Naive thymus-derived CD8-positive, alpha-beta T cell (primary cell): ENCODE results near the gene ADAM8. TPM values are rescaled to one million over a fixed set of nuclear protein-coding genes. Genes with fewer than 3 reads are reported as not detected.
"Not testable (repeated sequence)": the region's sequence is repeated elsewhere in the genome, so short reads cannot be mapped to it uniquely, and the experiment has no call there.

Experiments used
- ATAC-seq, 2 donors: fragments of 150-1000 bp; cut with Tn5 transposase in 1 of 2; sonication (Bioruptor Pico), chemical (Tn5 transposase) in 1 of 2; 1 replicate in 1 of 2; 2 replicates in 1 of 2; pipeline ENCODE4 v1.10.0; 2021; ENCODE audit warnings: mild to moderate bottlenecking in 2 of 2, moderate library complexity in 2 of 2
- POLR2A ChIA-PET: fragments of 350-600 bp; sonication (Branson Sonifier 250); formaldehyde crosslinking; loops from one replicate; lab custom pipeline; 2021; ENCODE audit warnings: antibody characterized with exemption; lab: Charles Lee
- DNase-seq, 10 donors: peaks; one replicate each; pipeline versions ENCODE4 v3.0.0 to v3.0.0-alpha.2; 2020 to 2022
- H3K27ac Mint-ChIP-seq, 10 donors: one replicate each; pipeline ENCODE4 v1.8.0; 2020 to 2022; ENCODE audit warnings: mild to moderate bottlenecking in 10 of 10, mixed read lengths in 10 of 10, moderate library complexity in 4 of 10, inconsistent platforms in 1 of 10
- H3K27me3 Mint-ChIP-seq, 5 donors: one replicate each; pipeline ENCODE4 v1.8.0; 2021 to 2022; ENCODE audit warnings: mixed read lengths in 5 of 5
- H3K36me3 Mint-ChIP-seq, 3 donors: one replicate each; pipeline ENCODE4 v1.8.0; 2020 to 2022; ENCODE audit warnings: mixed read lengths in 3 of 3, mild to moderate bottlenecking in 2 of 3, inconsistent platforms in 1 of 3
- H3K4me1 Mint-ChIP-seq, 4 donors: one replicate each; pipeline ENCODE4 v1.8.0; 2021 to 2022; ENCODE audit warnings: mixed read lengths in 4 of 4
- H3K4me3 Mint-ChIP-seq, 10 donors: one replicate each; pipeline ENCODE4 v1.8.0; 2020 to 2022; ENCODE audit warnings: mild to moderate bottlenecking in 10 of 10, mixed read lengths in 10 of 10, moderate library complexity in 6 of 10, inconsistent platforms in 1 of 10
- H3K9me3 Mint-ChIP-seq, 9 donors: one replicate each; pipeline ENCODE4 v1.8.0; 2020 to 2022; ENCODE audit warnings: mixed read lengths in 9 of 9, mild to moderate bottlenecking in 3 of 9, inconsistent platforms in 1 of 9, moderate library complexity in 1 of 9
- polyA plus RNA-seq, 3 donors: library from polyadenylated mRNA; unstranded; fragments of 300-500 nt; fragmentation: Illumina TruSeq; gene quantifications; one replicate each; pipeline ENCODE4 v1.2.3, GENCODE V29; 2021
- total RNA-seq, 8 experiments: library from RNA in 2 of 8; stranded (reverse) in 2 of 8; gene quantifications; one replicate each; pipeline ENCODE4 v1.2.3 and lab custom pipeline; 2021 to 2026

Gene ADAM8
- 1 to 10 TPM; 8.5 to 9.4 TPM for total RNA-seq
- 10 to 100 TPM in 1 of 3 donors, 1 to 10 TPM in 2; 7.8 to 28.4 (median 9.5) TPM for polyA plus RNA-seq
- total RNA-seq (lab: John Stamatoyannopoulos, UW): 17.1 to 41.2 (median 32.2) reads per million in 6 experiments

DNA sequence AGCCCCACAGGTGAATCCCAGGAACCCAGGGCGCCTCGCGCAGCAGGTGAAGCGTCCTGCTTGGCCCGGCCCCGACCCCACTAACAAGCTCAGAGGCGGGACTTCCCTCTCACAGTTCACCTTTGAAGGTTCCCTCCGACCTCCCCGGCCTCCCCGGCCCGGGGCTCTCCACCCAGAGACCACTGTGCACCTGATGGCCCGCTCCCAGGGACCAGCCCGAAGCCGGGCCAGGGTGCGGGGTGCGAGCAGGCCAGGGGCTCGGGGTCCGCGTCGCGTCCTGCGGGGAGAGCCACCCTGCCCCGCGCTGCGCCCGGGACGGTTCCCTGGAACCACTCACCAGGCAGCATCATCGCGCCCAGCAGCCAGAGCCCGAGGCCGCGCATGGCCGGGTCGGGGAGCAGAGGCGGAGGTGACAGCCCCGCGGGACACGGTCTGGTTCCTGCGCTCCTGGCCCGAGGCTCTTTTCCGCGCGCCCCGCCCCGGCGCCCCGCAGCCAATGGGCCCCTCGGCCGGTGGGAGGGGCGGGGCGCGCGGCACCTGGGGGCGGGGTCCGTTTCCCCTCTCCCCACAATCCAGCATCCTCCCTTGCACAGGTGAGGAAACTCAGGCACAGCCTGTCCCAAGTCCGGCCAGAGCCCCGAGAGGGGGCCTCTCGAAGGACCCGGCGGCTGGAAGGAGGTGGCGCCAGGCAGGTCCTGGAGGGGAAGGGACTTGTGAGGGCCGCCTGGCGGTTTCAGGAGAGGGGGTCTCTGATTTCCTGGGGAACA, at the start of gene ADAM8:
Gene ADAM8 (minus strand): TSS at position 434 of the 767 bp plus-strand sequence. CDS start 51 bp downstream, at position 383.
- peaks cover 0 to 2% (median 0%) of the 10 kb centered on the region in 3 donors for H3K36me3 Mint-ChIP-seq
- POLR2A ChIA-PET: interaction anchor here (0.6 to 5.3 kb wide), 6 partner anchors 13 to 187 kb away, joined by 3 to 39 read pairs (median 5); partner anchors contain the start of genes TUBGCP2 and ZNF511

DNA sequence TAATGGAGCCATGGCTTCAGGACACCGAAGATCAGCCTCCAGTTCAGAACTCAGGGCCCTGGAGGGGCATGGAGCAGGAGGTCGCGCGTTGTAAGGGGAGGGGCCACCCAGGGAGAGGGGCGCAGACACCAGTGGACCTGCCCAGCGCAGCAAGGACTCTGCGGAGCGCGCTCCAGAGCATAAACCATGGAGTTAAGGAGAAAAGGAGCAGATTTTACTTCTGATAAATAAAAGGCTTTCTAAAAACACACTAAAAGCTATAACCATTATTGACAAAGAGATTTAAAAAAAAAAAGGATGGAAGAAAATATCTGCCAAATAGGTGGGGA, 49.5 kb upstream of the ADAM8 start:
- H3K4me3 Mint-ChIP-seq: peak overlapping the region; percentile 14 to 88 (median 52)
- DNase-seq: no peak
- peaks cover 7 to 21% (median 15%) of the 10 kb centered on the region in 4 donors for H3K4me1 Mint-ChIP-seq
- POLR2A ChIA-PET: interaction anchor here (1.5 kb wide), 1 partner anchor 10 kb away, joined by 5 read pairs; no protein-coding TSS in a partner anchor
- H3K27me3 Mint-ChIP-seq: peaks cover 6 to 42% (median 22%) of the 10 kb centered on the region in 5 donors
- H3K36me3 Mint-ChIP-seq: no peaks in the 10 kb centered on the region
- no peaks in the 10 kb centered on the region for H3K9me3 Mint-ChIP-seq
- ATAC-seq: no peak
- no peak overlapping the region for H3K27ac Mint-ChIP-seq

More for the DNA sequence above, at the start of gene ADAM8:
- peak within 1 kb of the TSS; percentile 79 to 88 (median 85) for H3K4me3 Mint-ChIP-seq
- ATAC-seq (peak; percentile 29 to 53), DNase-seq (peak in 9 of 10 donors; percentile 33 to 71 (median 47))
- no peaks in the 10 kb centered on the region for H3K27me3 Mint-ChIP-seq
- peak within 1 kb of the TSS; percentile 43 to 99 (median 90) for H3K27ac Mint-ChIP-seq
- H3K9me3 Mint-ChIP-seq: no peaks in the 10 kb centered on the region
- H3K4me1 Mint-ChIP-seq: peaks cover 4 to 45% (median 34%) of the 10 kb centered on the region in 4 donors

DNA sequence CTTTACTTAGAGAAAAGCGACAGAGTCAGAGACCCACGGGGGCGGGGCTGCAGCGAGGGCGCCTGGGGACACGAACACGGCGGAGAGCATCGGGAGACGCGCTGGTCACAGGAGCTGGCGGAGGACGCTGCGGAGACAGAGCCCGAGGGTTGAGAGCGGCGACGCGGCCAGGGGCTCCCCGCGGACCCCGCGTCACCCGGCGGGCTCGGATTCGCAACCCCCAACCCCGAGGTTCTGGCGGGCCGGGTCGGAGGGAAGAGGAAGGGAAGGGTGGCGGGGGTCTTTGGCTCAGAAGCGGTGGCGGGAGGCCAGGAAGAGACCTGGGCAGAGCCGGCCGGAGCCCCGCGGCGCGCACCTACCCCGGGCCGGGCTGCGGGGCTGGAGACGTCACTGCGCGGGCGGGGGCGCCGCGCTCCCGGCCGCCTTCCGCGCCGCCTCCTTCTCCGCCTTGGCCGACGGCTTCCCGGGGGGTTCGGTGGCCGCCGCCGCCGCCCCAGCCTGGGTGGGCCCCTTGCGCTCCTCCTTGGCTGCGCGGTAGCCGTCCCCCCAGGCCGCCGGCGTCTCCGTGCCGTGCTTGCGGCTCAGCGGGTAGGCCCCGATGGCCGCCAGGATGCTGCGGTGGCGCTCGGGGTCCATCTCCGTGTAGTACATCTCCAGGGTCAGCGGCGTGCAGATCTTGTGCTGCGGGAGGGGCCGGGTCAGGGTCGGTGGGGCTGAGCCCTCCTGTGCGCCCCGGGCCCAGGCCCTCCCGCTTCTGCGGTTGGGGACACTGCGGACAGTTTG, 49.0 kb upstream of the ADAM8 start:
- H3K27me3 Mint-ChIP-seq: peaks cover 6 to 43% (median 18%) of the 10 kb centered on the region in 5 donors
- POLR2A ChIA-PET: interaction anchor here (1.5 kb wide), 1 partner anchor 10 kb away, joined by 5 read pairs; no protein-coding TSS in a partner anchor

DNA sequence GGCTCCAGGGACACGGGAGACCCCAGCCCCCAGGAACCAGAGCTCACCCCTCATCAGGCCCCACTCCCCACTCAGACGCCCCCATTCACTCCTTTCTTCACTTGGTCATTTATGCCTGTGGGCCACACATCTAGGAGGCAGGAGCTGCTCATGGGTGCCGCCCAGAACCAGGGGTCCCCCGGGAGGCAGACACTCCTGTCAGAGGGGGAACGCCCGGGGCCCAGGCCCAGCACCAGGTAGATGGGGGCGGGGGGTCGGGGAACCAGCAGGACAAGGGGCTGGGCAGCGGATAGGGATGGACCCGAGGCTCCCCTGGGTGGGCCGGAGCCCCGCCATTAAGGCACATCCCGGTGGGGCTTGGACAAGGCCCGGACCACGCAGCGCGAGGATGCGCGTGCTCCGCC, 48.2 kb upstream of the ADAM8 start:
- Mint-ChIP-seq H3K4me3 (peak overlapping the region in 7 of 10 donors; percentile 29 to 90 (median 48)), H3K27me3 (peaks cover 6 to 51% (median 23%) of the 10 kb centered on the region in 5 donors), H3K36me3 (no peaks in the 10 kb centered on the region), H3K9me3 (peaks cover 0 to 3% (median 0%) of the 10 kb centered on the region in 9 donors), H3K27ac (peak overlapping the region in 2 of 10 donors; percentile 39 to 75), H3K4me1 (peaks cover 9 to 19% (median 13%) of the 10 kb centered on the region in 4 donors)
- no peak for ATAC-seq
- DNase-seq: peak in 1 of 10 donors; percentile 53
- POLR2A ChIA-PET: interaction anchor here (1.1 kb wide), 1 partner anchor 15 kb away, joined by 3 read pairs; no protein-coding TSS in a partner anchor

More for the DNA sequence above, 49.0 kb upstream of the ADAM8 start:
- Mint-ChIP-seq H3K36me3 (no peaks in the 10 kb centered on the region), H3K4me1 (peaks cover 7 to 21% (median 15%) of the 10 kb centered on the region in 4 donors), H3K4me3 (peak overlapping the region; percentile 76 to 90 (median 82)), H3K9me3 (no peaks in the 10 kb centered on the region), H3K27ac (peak overlapping the region in 6 of 10 donors; percentile 9 to 75 (median 58))
- ATAC-seq (peak; percentile 14 to 37), DNase-seq (peak in 5 of 10 donors; percentile 22 to 65 (median 32))

- POLR2A ChIA-PET: interaction anchor here (1.1 kb wide), 1 partner anchor 14 kb away, joined by 3 read pairs; no protein-coding TSS in a partner anchor
- ATAC-seq: peak; percentile 68 to 91
- peak overlapping the region in 1 of 10 donors; percentile 88 for H3K4me3 Mint-ChIP-seq
Measured at GRCh38 chr10:133324198-133324792, 47.6 kb upstream of the ADAM8 start.

GRCh38 chr10:133322064-133322709, 45.5 kb upstream of the ADAM8 start:
- H3K9me3 Mint-ChIP-seq, H3K27ac Mint-ChIP-seq, DNase-seq, ATAC-seq, POLR2A ChIA-PET, H3K36me3 Mint-ChIP-seq: not testable (repeated sequence)
- peaks cover 5 to 44% (median 18%) of the 10 kb centered on the region in 5 donors for H3K27me3 Mint-ChIP-seq
- peak overlapping the region in 1 of 10 donors; percentile 49 for H3K4me3 Mint-ChIP-seq
- peaks cover 10 to 27% (median 14%) of the 10 kb centered on the region in 4 donors for H3K4me1 Mint-ChIP-seq

More at GRCh38 chr10:133324198-133324792, 47.6 kb upstream of the ADAM8 start:
- DNase-seq: peak in 9 of 10 donors; percentile 48 to 81 (median 64)
- peaks cover 0 to 3% (median 0%) of the 10 kb centered on the region in 9 donors for H3K9me3 Mint-ChIP-seq
- H3K4me1 Mint-ChIP-seq: peaks cover 10 to 18% (median 11%) of the 10 kb centered on the region in 4 donors
- H3K36me3 Mint-ChIP-seq: no peaks in the 10 kb centered on the region
- H3K27me3 Mint-ChIP-seq: peaks cover 4 to 51% (median 21%) of the 10 kb centered on the region in 5 donors
- H3K27ac Mint-ChIP-seq: no peak overlapping the region

DNA sequence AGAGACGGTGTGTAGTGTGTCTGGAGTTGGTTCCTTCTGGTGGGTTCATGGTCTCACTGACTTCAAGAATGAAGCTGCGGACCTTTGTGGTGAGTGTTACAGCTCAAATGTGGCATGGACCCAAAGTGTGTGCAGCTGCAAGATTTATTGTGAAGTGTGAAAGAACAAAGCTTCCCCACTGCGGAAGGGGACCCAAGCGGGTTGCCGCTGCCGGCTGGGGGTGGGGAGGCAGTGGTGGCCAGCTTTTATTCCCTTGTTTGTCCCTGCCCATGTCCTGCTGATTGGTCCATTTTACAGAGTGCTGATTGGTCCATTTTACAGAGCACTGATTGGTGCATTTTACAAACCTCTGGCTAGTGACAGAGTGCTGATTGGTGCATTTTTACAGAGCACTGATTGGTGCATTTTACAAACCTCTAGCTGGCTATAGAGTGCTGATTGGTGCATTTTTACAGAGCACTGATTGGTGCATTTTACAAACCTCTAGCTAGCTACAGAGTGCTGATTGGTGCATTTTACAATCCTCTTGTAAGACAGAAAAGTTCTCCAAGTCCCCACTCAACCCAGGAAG, 44.3 kb upstream of the ADAM8 start:
- H3K27ac Mint-ChIP-seq, H3K4me3 Mint-ChIP-seq, ATAC-seq, H3K36me3 Mint-ChIP-seq, H3K9me3 Mint-ChIP-seq, POLR2A ChIA-PET: not testable (repeated sequence)
- peak in 1 of 10 donors; percentile 61 for DNase-seq
- H3K27me3 Mint-ChIP-seq: peaks cover 5 to 31% (median 11%) of the 10 kb centered on the region in 5 donors
- peaks cover 7 to 22% (median 10%) of the 10 kb centered on the region in 4 donors for H3K4me1 Mint-ChIP-seq

- peaks cover 0 to 3% (median 0%) of the 10 kb centered on the region in 9 donors for H3K9me3 Mint-ChIP-seq
- H3K27ac Mint-ChIP-seq: peak overlapping the region in 2 of 10 donors; percentile 16 to 43
- DNase-seq: peak; percentile 36 to 78 (median 60)
- POLR2A ChIA-PET: no interaction called here
- peak; percentile 89 to 93 for ATAC-seq
- peak overlapping the region; percentile 36 to 77 (median 72) for H3K4me3 Mint-ChIP-seq
- no peaks in the 10 kb centered on the region for H3K36me3 Mint-ChIP-seq
- peaks cover 8 to 19% (median 13%) of the 10 kb centered on the region in 4 donors for H3K4me1 Mint-ChIP-seq
- peaks cover 5 to 20% (median 10%) of the 10 kb centered on the region in 5 donors for H3K27me3 Mint-ChIP-seq
Measured at GRCh38 chr10:133318494-133319127, 41.9 kb upstream of the ADAM8 start.

- Mint-ChIP-seq H3K36me3 (peaks cover 0 to 14% (median 4%) of the 10 kb centered on the region in 3 donors), H3K4me3 (no peak overlapping the region), H3K4me1 (peaks cover 8 to 19% (median 13%) of the 10 kb centered on the region in 4 donors), H3K27ac (no peak overlapping the region), H3K9me3 (peaks cover 0 to 3% (median 0%) of the 10 kb centered on the region in 9 donors), H3K27me3 (peaks cover 5 to 20% (median 10%) of the 10 kb centered on the region in 5 donors)
- DNase-seq (peak in 1 of 10 donors; percentile 59), ATAC-seq (no peak)
- POLR2A ChIA-PET: no interaction called here
Measured at GRCh38 chr10:133316732-133317131, 40.1 kb upstream of the ADAM8 start.

DNA sequence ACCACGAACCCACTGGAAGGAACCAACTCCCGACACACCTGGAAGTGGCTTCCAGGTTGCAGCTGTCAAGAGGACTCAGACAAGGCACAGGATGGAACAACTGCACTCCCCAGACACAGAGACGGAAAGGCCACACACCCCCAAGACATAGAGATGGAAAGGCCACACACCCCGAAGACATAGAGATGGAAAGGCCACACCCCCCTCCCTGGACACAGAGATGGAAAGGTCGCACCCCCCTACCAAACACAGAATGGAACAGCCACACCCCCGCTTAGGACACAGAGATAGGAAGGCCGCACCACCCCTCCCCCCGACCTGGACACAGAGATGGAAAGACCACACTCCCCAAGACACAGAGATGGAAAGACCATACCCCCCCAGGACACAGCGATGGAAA, 39.6 kb upstream of the ADAM8 start:
- ATAC-seq (no peak), DNase-seq (no peak)
- H3K4me1 Mint-ChIP-seq: peaks cover 8 to 19% (median 13%) of the 10 kb centered on the region in 4 donors
- peak overlapping the region in 2 of 10 donors; percentile 14 to 26 for H3K4me3 Mint-ChIP-seq
- H3K9me3 Mint-ChIP-seq: peaks cover 0 to 3% (median 0%) of the 10 kb centered on the region in 9 donors
- H3K27ac Mint-ChIP-seq: peak overlapping the region in 2 of 10 donors; percentile 21 to 31
- H3K27me3 Mint-ChIP-seq: peaks cover 5 to 20% (median 10%) of the 10 kb centered on the region in 5 donors
- POLR2A ChIA-PET: no interaction called here
- H3K36me3 Mint-ChIP-seq: peaks cover 0 to 19% (median 4%) of the 10 kb centered on the region in 3 donors
